GM12864 (cell line): ENCODE results near the gene ASCC2.

Experiments
- DNase-seq: peaks from one replicate; pipeline ENCODE4 v3.0.0-alpha.2; 2011; ENCODE audit warnings: low read depth
- H3K4me3 ChIP-seq: 2 replicates; pipeline ENCODE4 v1.5.1; 2011; ENCODE audit warnings: mild to moderate bottlenecking, low read depth, low read length, control low read depth
- CTCF ChIP-seq: IDR thresholded peaks from 2 replicates; pipeline ENCODE4 v1.5.1; 2011; ENCODE audit warnings: low read depth, mild to moderate bottlenecking, moderate library complexity, low read length, control low read depth, inconsistent platforms; ENCODE audit errors: missing control alignments

Gene ASCC2

DNA sequence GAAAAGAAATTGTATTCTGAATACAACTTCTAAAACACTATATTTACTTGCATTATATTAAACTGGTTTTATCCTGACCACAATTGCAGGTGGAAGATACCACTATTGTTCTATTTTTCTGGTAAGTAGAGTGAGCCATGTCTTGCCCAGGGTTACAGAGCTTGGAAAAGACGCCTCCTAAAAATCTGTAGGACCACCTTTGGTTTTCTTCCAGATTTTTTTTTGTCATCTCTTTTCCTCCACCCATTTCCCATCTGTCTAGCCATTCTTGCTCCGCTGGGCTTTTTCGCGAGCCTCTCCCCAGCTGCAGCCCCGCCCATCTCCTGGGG is 44.6 kb upstream of the ASCC2 start:
- no peak for DNase-seq
- no peak overlapping the region; the same call in 1 of the 2 replicates for H3K4me3 ChIP-seq
- TF ChIP-seq CTCF = no peak

- H3K4me3 ChIP-seq = no peak overlapping the region
- DNase-seq = no peak
- no peak for TF ChIP-seq CTCF
Measured at GRCh38 chr22:29879753-29880152, 41.7 kb upstream of the ASCC2 start.

GRCh38 chr22:29877620-29878019 is 39.5 kb upstream of the ASCC2 start:
- no peak for DNase-seq
- no peak overlapping the region for H3K4me3 ChIP-seq
- no peak for TF ChIP-seq CTCF

- DNase-seq = no peak
- no peak for TF ChIP-seq CTCF
- H3K4me3 ChIP-seq = no peak overlapping the region
Measured at GRCh38 chr22:29873943-29874342, 35.9 kb upstream of the ASCC2 start.

DNA sequence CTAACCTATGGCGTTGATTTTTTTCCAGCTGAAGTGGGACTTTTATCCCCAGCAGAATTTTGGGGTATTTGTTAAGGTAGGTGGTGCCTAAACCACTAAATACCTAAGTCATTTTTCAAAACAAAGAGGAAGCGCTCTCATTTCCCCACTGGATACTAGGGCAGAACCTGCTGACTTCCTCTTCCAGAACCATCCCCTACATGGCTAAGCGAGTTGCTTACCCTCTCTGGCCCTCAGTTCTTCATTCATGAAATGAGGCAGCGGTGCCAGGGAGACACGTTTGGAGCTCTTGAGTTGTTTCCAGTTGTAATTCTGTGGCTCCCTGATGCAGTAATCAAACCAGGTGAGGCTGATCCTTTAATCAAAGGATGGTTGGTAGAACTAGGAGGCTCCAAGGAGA is 34.9 kb upstream of the ASCC2 start:
- no peak overlapping the region for H3K4me3 ChIP-seq
- no peak for TF ChIP-seq CTCF
- no peak for DNase-seq

- DNase-seq = no peak
- H3K4me3 ChIP-seq = no peak overlapping the region
- no peak for TF ChIP-seq CTCF
Measured at GRCh38 chr22:29872144-29872893, 34.2 kb upstream of the ASCC2 start.

DNA sequence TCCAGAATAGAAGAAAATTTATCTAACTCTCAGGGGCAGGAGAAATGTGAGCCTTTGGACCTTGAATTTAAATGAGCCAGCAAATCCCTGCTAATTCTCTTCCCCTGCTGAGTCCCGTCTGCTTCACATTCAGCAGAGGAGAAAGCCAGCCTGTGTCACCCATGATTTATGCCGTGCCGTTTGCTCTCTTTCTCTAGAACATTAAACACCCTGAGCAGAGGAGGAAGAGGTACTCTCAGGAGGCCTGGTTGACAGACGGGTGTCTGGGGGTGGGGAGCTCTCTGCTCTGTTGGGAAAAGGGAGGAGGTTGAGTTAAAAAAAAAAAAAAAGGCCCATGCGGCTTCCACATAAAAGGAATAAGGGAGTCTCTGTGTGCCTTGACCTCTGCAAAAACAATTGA is 33.6 kb upstream of the ASCC2 start:
- no peak overlapping the region for H3K4me3 ChIP-seq
- DNase-seq = no peak
- no peak for TF ChIP-seq CTCF
